Spleen (tissue), 11 donors: ENCODE data around the gene TRPV4. TPM values are rescaled to one million over a fixed set of nuclear protein-coding genes. Genes with fewer than 3 reads are reported as not detected.

ENCODE experiments used
- DNase-seq: peaks from one replicate; pipeline ENCODE4 v3.0.0-alpha.2; 2020
- H3K27ac ChIP-seq, 8 donors: fragments of 200-600 bp; sonication (generic) in 7 of 8; 1 replicate in 4 of 8; 2 replicates in 4 of 8; pipeline versions ENCODE4 v1.5.0 to v1.8.0; 2016 to 2021; ENCODE audit warnings: inconsistent platforms in 4 of 8, mild to moderate bottlenecking in 4 of 8, moderate library complexity in 1 of 8
- H3K27me3 ChIP-seq, 7 donors: fragments of 200-600 bp; sonication (generic) in 6 of 7; replicated peaks in 1 of 7; 1 replicate in 4 of 7; 2 replicates in 3 of 7; pipeline versions ENCODE4 v1.5.0 to v1.8.0; 2016 to 2021; ENCODE audit warnings: inconsistent platforms in 3 of 7, mild to moderate bottlenecking in 1 of 7
- H3K36me3 ChIP-seq, 6 donors: fragments of 200-600 bp; sonication (generic) in 5 of 6; 1 replicate in 4 of 6; 2 replicates in 2 of 6; pipeline versions ENCODE4 v1.5.0 to v1.8.0; 2016 to 2021; ENCODE audit warnings: inconsistent platforms in 2 of 6
- H3K4me1 ChIP-seq, 6 donors: fragments of 200-600 bp; sonication (generic) in 5 of 6; 1 replicate in 3 of 6; 2 replicates in 3 of 6; pipeline versions ENCODE4 v1.5.0 to v1.8.0; 2016 to 2021; ENCODE audit warnings: inconsistent platforms in 3 of 6
- H3K4me3 ChIP-seq, 8 donors: fragments of 200-600 bp; sonication (generic) in 7 of 8; 1 replicate in 4 of 8; 2 replicates in 4 of 8; pipeline versions ENCODE4 v1.5.0 to v1.8.0; 2016 to 2021; ENCODE audit warnings: inconsistent platforms in 4 of 8, mild to moderate bottlenecking in 4 of 8, moderate library complexity in 2 of 8
- H3K9me3 ChIP-seq, 8 donors: fragments of 200-600 bp; sonication (generic) in 7 of 8; 1 replicate in 4 of 8; 2 replicates in 4 of 8; pipeline versions ENCODE4 v1.5.0 to v1.8.0; 2016 to 2021; ENCODE audit warnings: inconsistent platforms in 4 of 8
- CTCF ChIP-seq, 11 experiments: fragments of 200-600 bp in 7 of 11; fragments of 450-650 bp in 4 of 11; sonication (generic) in 4 of 11; IDR thresholded peaks in 8 of 11; conservative IDR thresholded peaks in 3 of 11; 1 replicate in 7 of 11; 2 replicates in 4 of 11; pipeline versions ENCODE4 v1.4.0 to v1.8.0; 2016 to 2021; ENCODE audit warnings: antibody characterized with exemption in 11 of 11, inconsistent platforms in 4 of 11, mild to moderate bottlenecking in 1 of 11
- POLR2A ChIP-seq, 3 donors: fragments of 450-650 bp; IDR thresholded peaks; one replicate each; pipeline ENCODE4 v1.5.1; 2017; ENCODE audit warnings: antibody characterized with exemption in 3 of 3, mild to moderate bottlenecking in 1 of 3
- POLR2AphosphoS5 ChIP-seq, 3 donors: sonication (generic); formaldehyde crosslinking; IDR thresholded peaks; one replicate each; pipeline ENCODE4 v1.5.1; 2017; ENCODE audit warnings: antibody characterized with exemption in 3 of 3
- WGBS, 5 donors: extraction: QIAGEN DNeasy Blood & Tissue Kit in 3 of 5; methylation state at CpG; one replicate each; pipeline versions ENCODE4 v1.1.5 to v1.1.7; 2013 to 2018; 5-methylcytosine and 5-hydroxymethylcytosine counted together
- intact Hi-C: fragments of 100-400 bp; cut with DNase I; formaldehyde crosslinking; loops from one replicate; pipeline ENCODE4 v1.15.0; 2023; ENCODE audit warnings: low total_unique reads
- polyA plus RNA-seq, 3 donors: library from polyadenylated mRNA; stranded (reverse); fragments of 200-250 nt; gene quantifications; one replicate each; pipeline ENCODE4 v1.2.1, GENCODE V29; 2013
- total RNA-seq, 7 donors: library from RNA; depleted of rRNA in 3 of 7; stranded (reverse); fragments of >200 nt in 3 of 7; fragmentation: NEBNext Ultra II Directional in 4 of 7; extraction: Animal tissue kit (Norgen Biotek cat#: 25700) in 4 of 7; gene quantifications; one replicate each; pipeline versions ENCODE4 v1.1.0 to v1.2.1, GENCODE V29; 2016 to 2021
- donor health status: healthy with polysubstance abuse.
- donor health status: DM: no; HTN: no; CAD: no; lungs with moderate emphysema.
- donor health status: DM: no; HTN: no; CAD: no.
- donor health status: Bipolar disorder and iron deficiency.
- donor health status: healthy.
- donor health status: DM: no; HTN: no; CAD: no.
- donor health status: DM: yes; HTN: yes; CAD: no.

The TRPV4 gene
- total and polyA plus RNA-seq, 10 donors: 0.49 to 8.0 (median 4.4) TPM

- intact Hi-C loops: no loop called here
- TF ChIP-seq POLR2AphosphoS5 (IDR thresholded peaks at IDR 0.05): no peak
- no peak for TF ChIP-seq POLR2A (IDR thresholded peaks at IDR 0.05)
- TF ChIP-seq CTCF (IDR thresholded peaks at IDR 0.05 in 8 of 11, conservative IDR thresholded peaks at IDR 0.05 in 3 of 11): no peak
- 79 to 96% (median 88%) methylated on average over 3 to 4 of the region's 4 CpGs for WGBS, 5 donors
- peak; percentile 69 for DNase-seq
- Histone ChIP-seq H3K27me3 (peaks cover 0 to 8% (median 0%) of the 10 kb centered on the region in 7 donors), H3K9me3 (no peaks in the 10 kb centered on the region), H3K4me1 (peaks cover 0 to 80% (median 28%) of the 10 kb centered on the region in 6 donors), H3K27ac (peak overlapping the region in 5 of 8 donors; percentile 28 to 80 (median 75)), H3K36me3 (no peaks in the 10 kb centered on the region), H3K4me3 (no peak overlapping the region)
Measured at GRCh38 chr12:109741286-109741969, 91.8 kb downstream of the TRPV4 start.

- peak; percentile 64 for DNase-seq
- no peaks in the 10 kb centered on the region for H3K9me3 ChIP-seq
- peak overlapping the region in 6 of 8 donors; percentile 36 to 80 (median 76) for H3K27ac ChIP-seq
- intact Hi-C loops: no loop called here
- peaks cover 0 to 13% (median 0%) of the 10 kb centered on the region in 7 donors for H3K27me3 ChIP-seq
- WGBS, 5 donors: 79 to 90% (median 80%) methylated on average over 10 of the region's 10 CpGs
- H3K36me3 ChIP-seq: no peaks in the 10 kb centered on the region
- TF ChIP-seq POLR2A (IDR thresholded peaks at IDR 0.05) (no peak), CTCF (IDR thresholded peaks at IDR 0.05 in 8 of 11, conservative IDR thresholded peaks at IDR 0.05 in 3 of 11) (no peak), POLR2AphosphoS5 (IDR thresholded peaks at IDR 0.05) (no peak)
- no peak overlapping the region for H3K4me3 ChIP-seq
- H3K4me1 ChIP-seq: peaks cover 0 to 86% (median 28%) of the 10 kb centered on the region in 6 donors
Measured at GRCh38 chr12:109740694-109741245, 92.4 kb downstream of the TRPV4 start.

- Histone ChIP-seq H3K36me3 (no peaks in the 10 kb centered on the region), H3K4me3 (no peak overlapping the region), H3K4me1 (peaks cover 0 to 84% (median 30%) of the 10 kb centered on the region in 6 donors), H3K27me3 (peaks cover 0 to 21% (median 0%) of the 10 kb centered on the region in 7 donors), H3K9me3 (no peaks in the 10 kb centered on the region), H3K27ac (peak overlapping the region in 7 of 8 donors; percentile 36 to 80 (median 75))
- intact Hi-C loops: no loop called here
- TF ChIP-seq POLR2AphosphoS5 (IDR thresholded peaks at IDR 0.05) (peak in 1 of 3 donors; percentile 38), CTCF (IDR thresholded peaks at IDR 0.05 in 8 of 11, conservative IDR thresholded peaks at IDR 0.05 in 3 of 11) (peak in 5 of 11 experiments; percentile 10 to 30 (median 15)), POLR2A (IDR thresholded peaks at IDR 0.05) (no peak)
- WGBS, 5 donors: 32 to 37% (median 35%) methylated on average over 18 of the region's 18 CpGs
- DNase-seq: peak; percentile 74
Measured at GRCh38 chr12:109739747-109740693, 93.2 kb downstream of the TRPV4 start.
